GM18873 (cell line): ENCODE measurements around the gene SFI1.
"Not testable (repeated sequence)": the region's sequence is repeated elsewhere in the genome, so short reads cannot be mapped to it uniquely, and the experiment has no call there.

Source experiments
- ATAC-seq: cut with Tn5 transposase; IDR thresholded peaks from one replicate; pipeline ENCODE4 v1.9.1; 2021; ENCODE audit warnings: mild to moderate bottlenecking, moderate library complexity, moderate number of reproducible peaks; ENCODE audit not compliant: unreplicated experiment, low FRiP score

SFI1 gene

DNA sequence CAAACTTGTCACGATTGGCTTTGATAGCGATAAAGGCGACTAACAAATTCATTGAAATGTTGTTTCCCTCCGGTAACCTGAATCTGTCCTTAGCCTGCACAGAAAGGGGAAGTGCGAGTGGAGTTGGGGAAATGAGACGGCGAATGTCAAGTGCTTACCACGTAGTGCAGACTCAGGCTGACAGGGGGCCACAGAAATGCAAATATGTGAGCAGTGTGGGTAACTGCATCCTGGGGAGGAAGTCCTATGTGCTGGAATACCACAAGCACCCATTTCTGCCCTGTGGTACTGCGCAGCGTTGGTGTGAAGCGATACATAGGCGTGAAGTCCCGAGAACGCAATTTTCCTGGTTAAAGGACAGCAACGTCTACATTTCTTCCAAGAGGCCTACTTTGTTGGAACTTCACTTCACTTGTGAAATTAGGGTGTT lies 5.8 kb upstream of the SFI1 start:
- no peak for ATAC-seq

DNA sequence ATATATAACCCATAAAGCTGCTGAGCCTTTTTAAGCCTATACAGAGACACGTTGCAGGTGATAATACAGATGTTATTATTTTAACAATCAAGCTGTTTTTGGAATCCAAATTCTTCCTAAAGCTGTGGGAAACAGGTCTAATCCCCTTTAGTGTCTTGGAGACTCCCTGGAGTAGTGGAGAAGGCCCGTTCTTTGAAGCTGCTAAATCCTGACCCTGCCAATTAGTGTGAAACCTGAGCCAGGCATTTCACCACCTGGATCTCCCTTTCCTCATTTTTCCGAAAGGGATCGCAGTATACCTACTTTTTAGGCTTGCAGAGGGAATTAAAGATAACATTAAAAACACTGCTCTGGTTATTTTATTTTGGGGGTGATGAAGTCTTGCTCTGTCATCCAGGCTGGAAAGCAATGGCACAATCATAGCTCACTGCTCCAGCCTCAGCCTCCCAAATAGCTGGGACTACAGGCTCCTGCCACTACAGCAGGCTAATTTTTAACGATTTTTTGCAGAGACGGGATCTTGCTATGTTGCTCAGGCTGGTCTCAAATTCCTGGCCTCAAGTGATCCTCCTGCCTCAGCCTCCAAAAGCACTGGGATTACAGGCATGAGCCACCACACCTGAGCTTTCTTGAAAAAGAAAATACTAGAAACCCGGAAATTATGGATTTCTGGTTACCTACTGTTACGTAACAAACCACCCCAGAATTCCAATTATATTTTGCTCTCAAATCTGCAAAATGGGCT lies 4.9 kb upstream of the SFI1 start:
- no peak for ATAC-seq

DNA sequence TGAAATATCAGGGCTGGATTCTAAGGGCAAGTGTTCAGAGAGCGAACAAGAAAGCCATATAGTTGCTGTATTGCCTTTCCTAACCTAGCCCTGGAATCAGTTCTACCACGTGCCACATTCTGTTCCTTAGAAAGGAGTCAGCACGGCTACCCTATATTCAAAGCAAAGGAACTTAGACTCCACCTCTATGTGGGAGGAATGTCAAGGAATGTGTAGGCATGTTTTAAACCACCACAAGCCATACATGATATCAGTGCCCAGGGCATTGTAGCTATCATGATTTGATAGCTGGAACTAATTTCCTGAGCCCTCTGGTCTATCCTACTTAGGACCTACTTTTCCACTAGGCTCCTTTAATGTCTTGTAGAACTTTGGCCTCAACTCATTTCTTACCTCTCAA lies 4.2 kb upstream of the SFI1 start:
- no peak for ATAC-seq

DNA sequence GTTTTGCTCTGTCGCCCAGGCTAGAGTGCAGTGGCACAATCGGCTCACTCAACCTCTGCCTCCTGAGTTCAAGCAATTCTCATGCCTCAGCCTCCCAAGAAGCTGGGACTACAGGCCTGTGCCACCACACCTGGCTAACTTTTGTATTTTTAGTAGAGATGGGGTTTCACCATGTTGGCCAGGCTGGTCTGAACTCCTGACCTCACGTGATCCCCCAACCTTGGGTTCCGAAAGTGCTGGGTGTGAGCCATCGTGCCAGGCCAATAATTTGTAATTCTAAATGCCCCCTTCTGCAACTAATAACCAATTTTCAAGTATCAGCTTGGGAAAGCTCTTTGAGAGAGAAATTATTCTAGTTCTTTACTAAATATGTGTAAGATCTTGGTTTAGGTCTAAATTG lies 3.0 kb upstream of the SFI1 start:
- ATAC-seq = not testable (repeated sequence)

DNA sequence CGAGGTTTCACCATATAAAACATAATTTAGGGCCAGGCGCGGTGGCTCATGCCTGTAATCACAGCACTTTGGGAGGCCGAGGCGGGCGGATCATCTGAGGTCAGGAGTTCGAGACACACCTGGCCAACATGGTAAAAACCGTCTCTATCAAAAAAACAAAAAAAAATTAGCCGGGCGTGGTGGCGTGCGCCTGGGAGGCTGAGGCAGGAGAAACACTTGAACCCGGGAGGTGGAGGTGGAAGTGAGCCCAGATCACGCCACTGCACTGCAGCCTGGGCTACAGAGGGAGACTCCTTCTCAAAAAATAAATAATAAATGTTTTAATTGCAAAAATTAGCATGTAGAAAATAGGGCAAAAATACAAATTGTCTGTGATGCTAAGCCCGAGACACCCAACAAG lies 993 bp upstream of the SFI1 start:
- no peak for ATAC-seq

DNA sequence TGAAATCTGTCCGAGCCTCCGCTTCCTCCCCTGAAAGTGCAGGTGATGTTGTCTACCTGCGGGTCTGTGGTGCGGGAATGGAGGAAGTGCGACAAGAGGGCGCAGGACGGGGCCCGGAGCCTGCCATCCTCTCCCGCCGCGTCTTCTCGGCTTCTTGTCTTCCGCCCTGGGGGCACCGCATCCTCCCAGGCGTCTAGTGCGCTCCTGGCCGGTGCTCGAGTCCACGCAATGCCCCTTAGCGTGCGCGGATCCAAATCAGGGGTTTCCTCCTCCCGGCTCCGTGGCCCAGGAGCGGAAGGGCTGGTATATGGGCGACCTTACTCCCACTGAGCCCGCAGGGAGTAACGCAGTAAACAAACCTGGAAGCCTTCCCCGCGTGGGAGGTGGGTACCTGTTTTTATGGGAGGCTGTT lies 405 bp downstream of the SFI1 start:
- ATAC-seq = no peak

DNA sequence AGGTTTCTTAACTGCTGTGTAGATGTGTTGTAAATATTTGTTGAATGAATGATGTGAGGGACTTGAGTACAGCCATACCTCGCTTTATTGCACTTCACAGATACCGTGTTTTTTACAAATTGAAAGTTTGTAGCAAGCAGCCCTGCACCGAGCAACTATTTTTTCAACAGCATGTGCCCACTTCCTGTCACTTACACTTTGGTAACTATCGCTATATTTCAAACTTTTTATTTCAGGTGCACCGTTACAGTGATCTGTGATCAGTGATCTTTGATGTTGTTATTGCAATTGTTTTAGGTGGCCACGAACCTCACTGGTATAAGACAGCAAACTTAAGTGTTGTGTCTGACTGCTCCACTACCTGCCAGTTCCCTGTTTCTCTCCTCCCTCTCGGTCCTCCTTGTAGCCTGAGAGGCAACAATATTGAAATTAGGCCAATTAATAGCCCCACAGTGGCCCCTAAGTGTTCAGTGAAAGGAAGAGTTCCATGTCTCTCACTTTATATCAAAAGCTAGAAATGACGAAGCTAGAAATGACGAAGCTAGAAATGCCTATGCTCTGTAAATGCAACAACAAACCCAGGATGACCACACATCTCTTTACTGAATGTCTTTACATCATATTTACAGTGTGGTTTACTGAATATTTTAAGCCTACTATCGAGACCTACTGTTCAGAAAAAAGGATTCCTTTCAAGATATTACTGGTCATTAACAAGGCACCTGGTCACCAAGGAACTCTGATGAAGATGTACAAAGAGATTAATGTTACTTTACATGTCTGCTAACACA lies 1.0 kb downstream of the SFI1 start:
- no peak for ATAC-seq

DNA sequence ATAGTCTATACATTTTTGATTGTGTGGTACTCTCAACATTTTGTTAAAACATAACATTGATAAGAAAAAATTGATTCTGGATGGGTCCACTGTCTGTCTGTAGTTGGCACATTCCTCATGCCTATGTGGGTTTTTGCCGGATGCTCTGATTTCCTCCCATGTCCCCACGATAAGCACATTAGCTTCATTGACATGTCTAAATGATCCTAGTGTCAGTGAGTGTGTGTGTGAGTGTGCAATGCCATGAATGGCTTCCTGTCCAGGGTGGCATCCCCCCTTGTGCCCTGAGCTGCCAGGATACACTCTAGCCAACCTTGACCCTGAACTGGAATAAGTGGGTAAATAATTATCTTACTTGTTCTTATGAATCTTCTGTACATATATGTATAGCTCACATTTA lies 5.4 kb downstream of the SFI1 start:
- no peak for ATAC-seq

DNA sequence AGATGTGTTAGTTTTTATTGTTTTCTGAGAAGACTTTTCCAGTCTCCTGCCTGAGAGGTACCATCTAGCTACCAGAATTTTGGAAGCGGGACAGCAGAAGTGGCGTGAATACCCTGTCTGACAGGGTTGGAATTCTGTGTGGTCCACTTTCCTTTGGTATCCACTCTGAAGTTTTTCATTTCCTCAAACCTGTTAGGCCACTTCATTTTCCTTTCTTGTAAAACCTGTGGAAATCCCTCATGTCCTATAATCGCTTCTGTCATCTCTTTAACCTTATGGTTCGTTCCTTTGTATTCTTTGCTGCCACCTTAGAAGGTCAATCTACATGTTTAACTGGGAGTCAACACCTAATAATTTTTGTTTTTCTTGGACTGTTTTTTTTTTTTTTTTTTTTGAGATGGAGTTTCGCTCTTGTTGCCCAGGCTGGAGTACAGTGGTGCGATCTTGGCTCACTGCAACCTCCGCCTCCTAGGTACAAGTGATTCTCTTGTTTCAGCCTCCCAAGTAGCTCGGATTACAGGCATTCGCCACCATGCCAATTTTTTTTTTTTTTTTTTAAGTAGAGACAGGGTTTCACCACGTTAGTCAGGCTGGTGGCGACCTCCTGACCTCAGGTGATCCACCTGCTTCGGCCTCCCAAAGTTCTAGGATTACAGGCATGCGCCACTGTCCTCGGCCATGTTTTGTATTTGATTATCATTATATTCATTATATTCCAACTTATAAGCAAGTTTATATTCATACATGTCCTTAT lies 7.1 kb downstream of the SFI1 start:
- no peak for ATAC-seq

DNA sequence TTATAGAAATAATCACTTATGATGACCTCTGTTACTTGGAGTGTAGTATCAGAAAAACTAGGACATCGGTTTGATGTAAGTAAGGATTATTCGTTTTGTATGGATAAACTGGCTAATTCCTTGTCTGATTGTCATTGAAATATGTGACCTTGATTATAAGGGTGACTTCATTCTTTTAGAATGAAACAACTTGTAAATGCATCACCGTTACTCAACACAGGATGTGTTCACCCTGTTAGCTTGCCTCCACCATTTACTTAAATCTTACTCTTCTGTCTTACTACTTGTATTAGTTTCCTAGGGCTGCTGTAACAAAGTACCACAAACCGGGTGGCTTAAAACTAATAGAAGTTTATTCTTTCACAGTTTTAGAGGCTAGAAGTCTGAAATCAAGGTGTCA lies 7.9 kb downstream of the SFI1 start:
- no peak for ATAC-seq

DNA sequence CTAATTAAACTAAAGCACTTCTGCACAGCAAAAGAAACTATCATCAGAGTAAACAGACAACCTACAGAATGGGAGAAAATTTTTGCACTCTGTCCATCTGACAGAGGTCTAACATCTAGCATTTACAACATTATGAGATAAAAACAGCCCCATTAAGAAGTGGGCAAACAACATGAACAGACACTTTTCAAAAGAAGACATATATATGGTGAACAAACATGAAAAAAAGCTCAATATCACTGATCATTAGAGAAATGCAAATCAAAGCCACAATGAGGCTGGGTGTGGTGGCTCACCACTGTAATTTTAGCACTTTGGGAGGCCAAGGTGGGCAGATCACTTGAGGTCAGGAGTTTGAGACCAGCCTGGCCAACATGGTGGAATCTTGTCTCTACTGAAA lies 11.2 kb downstream of the SFI1 start:
- not testable (repeated sequence) for ATAC-seq

DNA sequence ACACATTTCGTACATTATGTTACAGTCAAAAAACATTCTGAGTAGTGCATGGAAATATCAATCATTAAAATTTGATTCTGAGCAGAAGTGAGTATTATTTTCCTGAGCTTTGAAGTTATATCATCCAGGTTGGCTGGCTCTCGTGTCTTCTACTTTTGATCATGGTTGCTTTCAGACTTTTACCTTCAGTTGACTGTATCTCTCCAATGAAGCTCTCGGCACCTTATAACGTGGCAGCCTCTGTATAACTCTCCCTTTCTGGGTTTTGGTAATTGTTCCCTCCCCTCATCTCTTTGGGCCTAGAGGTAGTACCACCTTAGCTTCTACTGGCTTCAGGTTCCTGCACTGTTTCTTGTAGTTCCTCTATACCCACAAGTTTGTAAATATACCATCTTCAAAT lies 12.2 kb downstream of the SFI1 start:
- no peak for ATAC-seq

DNA sequence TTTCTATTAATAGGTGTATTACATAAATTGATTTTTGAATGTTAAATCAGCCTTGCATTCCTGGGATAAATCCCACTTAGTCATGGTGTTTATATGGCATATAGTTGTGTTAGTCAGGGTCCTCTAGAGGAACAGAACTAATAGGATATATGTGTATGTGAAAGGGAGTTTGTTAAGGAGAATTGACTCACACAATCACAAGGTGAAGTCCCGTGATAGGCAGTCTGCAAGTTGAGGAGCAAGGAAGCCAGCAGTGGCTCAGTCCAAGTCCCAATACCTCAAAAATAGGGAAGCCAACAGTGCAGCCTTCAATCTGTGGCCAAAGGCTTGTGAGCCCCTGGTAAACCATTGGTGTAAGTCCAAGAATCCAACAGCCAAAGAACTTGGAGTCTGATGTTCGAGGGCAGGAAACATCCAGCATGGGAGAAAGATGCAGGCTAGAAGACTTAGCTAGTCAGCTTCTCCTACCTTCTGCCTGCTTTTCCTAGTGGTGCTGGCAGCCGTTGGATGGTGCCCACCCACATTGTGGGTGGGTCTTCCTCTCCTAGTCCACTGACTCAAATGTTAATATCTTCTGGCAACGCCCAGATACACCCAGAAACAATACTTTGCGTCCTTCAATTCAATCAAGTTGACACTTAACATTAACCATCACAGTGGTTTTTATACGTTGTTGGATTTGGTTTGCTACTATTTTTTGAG lies 12.9 kb downstream of the SFI1 start:
- no peak for ATAC-seq

DNA sequence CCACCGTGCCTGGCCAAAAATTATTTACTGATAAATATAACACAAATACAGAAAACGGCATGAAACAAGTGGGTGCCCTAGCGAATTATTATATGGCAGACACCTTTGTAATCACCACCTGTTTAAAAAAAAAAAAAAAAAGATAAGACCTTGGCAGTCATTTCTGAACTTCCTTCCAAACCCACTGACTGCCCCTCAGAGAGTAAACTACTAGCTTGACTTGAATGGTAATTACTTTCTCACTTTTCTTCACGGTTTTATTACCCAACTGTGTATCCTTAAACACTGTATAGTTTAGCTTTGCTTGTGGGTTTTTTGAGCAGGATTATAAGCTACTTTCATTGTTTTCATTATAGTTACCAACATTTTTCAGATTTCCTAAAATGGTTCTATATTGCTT lies 23.7 kb downstream of the SFI1 start:
- ATAC-seq = no peak

DNA sequence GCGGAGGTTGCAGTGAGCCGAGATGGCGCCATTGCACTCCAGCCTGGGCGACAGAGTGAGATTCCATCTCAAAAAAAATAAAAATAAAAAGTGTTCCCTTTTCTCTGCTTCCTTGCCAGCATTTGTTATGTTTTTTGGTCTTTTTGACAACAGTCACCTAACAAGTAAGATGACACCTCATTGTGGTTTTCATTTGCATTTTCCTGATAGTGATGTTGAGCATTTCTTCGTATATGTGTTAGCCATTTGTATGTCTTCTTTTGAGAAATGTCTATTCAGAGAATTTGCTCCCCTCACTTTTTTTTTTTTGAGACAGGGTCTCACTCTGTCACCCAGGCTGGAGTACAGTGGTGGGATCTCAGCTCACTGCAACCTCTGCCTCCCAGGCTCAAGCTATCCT lies 27.8 kb downstream of the SFI1 start:
- not testable (repeated sequence) for ATAC-seq

DNA sequence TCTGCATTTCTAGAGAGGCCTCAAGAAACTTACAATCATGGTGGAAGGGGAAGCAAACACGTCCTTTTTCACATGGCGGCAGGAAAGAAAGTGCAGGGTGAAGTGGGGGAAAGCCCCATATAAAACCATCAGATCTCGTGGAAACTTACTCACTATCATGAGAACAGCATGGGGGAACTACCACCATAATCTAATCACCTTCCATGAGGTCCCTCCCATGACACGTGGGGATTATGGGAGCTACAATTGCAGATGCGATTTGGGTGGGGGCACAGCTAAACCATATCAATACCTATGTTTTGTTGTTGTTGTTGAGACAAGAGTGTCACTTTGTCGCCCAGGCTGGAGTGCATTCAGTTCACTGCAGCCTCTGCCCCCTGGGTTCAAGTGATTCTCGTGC lies 29.9 kb downstream of the SFI1 start:
- ATAC-seq = no peak

DNA sequence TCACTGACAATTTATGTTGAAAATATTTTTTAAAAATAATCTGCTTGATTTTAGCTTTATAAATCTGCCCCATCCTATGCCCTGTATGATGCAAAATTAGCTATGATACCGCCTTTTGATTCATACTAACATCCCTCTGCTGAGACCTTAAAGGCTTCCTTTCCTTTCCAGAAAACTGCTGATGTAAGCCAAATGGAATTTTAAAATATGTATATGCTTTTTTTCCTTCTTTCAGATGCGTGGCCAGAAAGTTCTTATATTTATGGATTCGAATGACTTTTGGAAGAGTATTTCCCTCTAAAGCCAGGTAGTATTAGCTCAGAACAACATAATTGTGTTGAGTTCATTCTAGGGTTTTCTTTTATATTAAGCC lies 34.5 kb downstream of the SFI1 start:
- ATAC-seq = no peak

DNA sequence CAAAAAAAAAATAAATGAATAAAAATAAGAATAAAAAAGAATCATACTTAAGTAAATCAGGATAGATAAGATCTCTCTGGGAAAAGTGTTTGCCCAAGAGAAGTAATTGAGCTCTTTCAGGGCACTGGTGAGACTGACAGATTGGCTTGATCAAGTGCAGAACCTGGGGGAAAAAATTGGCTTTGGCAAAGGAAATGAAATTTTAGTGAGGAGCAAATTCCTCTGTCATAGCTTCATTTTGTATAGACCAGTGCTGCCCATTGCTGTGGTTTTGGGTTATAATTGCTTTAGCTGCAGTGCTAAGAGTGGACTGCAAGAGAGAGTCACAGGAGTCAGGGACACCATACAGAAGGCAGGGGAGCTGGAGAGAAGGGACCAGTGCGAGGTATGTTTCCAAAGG lies 35.7 kb downstream of the SFI1 start:
- no peak for ATAC-seq

DNA sequence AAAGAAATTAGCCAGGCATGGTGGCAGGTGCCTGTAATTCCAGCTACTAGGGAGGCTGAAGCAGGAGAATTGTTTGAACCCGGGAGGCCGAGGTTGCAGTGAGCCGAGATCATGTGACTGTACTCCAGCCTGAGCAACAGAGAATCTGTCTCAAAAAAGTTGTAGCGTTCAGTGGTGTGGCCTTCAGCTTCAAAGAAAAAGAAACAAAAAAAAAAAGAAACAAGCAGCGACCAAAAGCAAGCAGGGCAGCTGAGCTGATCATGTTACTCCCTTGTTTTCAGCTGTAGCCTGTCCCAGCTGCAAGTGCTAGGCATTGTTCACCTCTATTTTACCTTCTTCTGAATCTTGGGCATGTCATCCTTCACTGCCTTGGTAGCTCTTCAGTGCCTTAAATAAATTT lies 37.0 kb downstream of the SFI1 start:
- ATAC-seq = no peak

DNA sequence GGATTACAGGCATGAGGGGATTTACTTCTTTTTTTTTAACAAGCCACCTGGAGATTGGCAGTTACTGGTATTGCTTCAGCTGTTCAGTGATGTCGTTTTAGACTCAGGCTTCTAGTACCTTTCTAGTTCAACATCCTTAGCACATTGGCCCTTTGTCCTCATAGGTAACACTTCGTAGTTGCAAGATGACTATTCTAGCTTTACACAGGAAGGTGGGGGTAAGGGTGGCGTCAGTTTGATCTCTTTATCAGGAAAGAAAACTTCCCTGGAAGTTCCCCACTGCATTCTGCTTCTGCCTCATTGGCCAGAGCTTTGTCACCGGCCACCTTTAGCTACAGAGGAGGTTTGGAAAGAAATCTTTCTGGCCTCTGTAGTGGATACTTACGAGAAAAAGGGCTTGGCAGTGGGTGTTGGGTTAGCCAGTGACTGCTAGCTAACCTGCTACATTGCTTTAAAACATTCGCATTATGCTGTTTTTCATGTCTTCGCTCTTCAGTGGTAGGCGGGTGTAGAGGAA lies 40.7 kb downstream of the SFI1 start:
- no peak for ATAC-seq

DNA sequence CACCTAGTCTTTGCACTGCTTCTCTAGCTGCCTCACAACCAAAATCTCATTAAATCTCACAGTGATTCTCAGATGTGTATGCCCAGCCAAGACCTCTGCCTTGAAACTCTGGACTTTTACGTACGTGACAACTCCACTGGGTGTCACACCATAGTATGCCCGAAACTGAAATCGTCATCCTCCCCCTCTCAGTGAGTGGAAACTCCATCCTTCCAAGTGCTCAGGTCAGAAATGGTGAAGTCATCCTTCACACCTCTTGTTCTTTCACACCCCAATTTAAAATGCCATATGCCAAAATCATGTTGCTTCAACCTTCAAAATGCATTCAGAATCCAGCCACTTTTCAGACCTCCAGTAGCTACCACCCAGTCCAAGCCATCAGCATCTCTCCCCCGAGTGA lies 42.5 kb downstream of the SFI1 start:
- ATAC-seq = no peak
